Activated naive CD8-positive, alpha-beta T cell (primary cell): ENCODE data around the gene CD244.

ENCODE experiments used
- H3K27ac Mint-ChIP-seq: one replicate; pipeline ENCODE4 v1.8.0; 2021; ENCODE audit warnings: mixed read lengths
- H3K27me3 Mint-ChIP-seq: one replicate; pipeline ENCODE4 v1.8.0; 2021; ENCODE audit warnings: mixed read lengths
- H3K36me3 Mint-ChIP-seq: one replicate; pipeline ENCODE4 v1.8.0; 2021; ENCODE audit warnings: mixed read lengths
- H3K4me1 Mint-ChIP-seq: one replicate; pipeline ENCODE4 v1.8.0; 2021; ENCODE audit warnings: low read depth, mixed read lengths
- H3K4me3 Mint-ChIP-seq: one replicate; pipeline ENCODE4 v1.8.0; 2021; ENCODE audit warnings: mild to moderate bottlenecking, mixed read lengths
- H3K9me3 Mint-ChIP-seq: one replicate; pipeline ENCODE4 v1.8.0; 2021; ENCODE audit warnings: low read depth, mixed read lengths

CD244 gene

GRCh38 chr1:160818207-160818937, 44.3 kb downstream of the CD244 start:
- Mint-ChIP-seq H3K9me3 (no peaks in the 10 kb centered on the region), H3K36me3 (peaks cover 2% of the 10 kb centered on the region), H3K4me3 (no peak overlapping the region), H3K27me3 (no peaks in the 10 kb centered on the region), H3K27ac (peak overlapping the region; percentile 70), H3K4me1 (peaks cover 13% of the 10 kb centered on the region)

GRCh38 chr1:160814856-160815255, 47.8 kb downstream of the CD244 start:
- H3K27ac Mint-ChIP-seq = peak overlapping the region; percentile 72
- H3K36me3 Mint-ChIP-seq = peaks cover 5% of the 10 kb centered on the region
- H3K9me3 Mint-ChIP-seq = no peaks in the 10 kb centered on the region
- H3K27me3 Mint-ChIP-seq = no peaks in the 10 kb centered on the region
- no peak overlapping the region for H3K4me3 Mint-ChIP-seq
- H3K4me1 Mint-ChIP-seq = peaks cover 46% of the 10 kb centered on the region

- Mint-ChIP-seq H3K27ac (peak overlapping the region; percentile 72), H3K27me3 (no peaks in the 10 kb centered on the region), H3K4me3 (no peak overlapping the region), H3K4me1 (peaks cover 50% of the 10 kb centered on the region), H3K36me3 (peaks cover 5% of the 10 kb centered on the region), H3K9me3 (no peaks in the 10 kb centered on the region)
Measured at GRCh38 chr1:160814316-160814715, 48.4 kb downstream of the CD244 start.

- H3K4me3 Mint-ChIP-seq = no peak overlapping the region
- H3K4me1 Mint-ChIP-seq = peaks cover 55% of the 10 kb centered on the region
- peak overlapping the region; percentile 72 for H3K27ac Mint-ChIP-seq
- H3K9me3 Mint-ChIP-seq = no peaks in the 10 kb centered on the region
- H3K36me3 Mint-ChIP-seq = peaks cover 9% of the 10 kb centered on the region
- H3K27me3 Mint-ChIP-seq = no peaks in the 10 kb centered on the region
Measured at GRCh38 chr1:160813215-160813614, 49.5 kb downstream of the CD244 start.

- Mint-ChIP-seq H3K9me3 (no peaks in the 10 kb centered on the region), H3K36me3 (peaks cover 21% of the 10 kb centered on the region), H3K27ac (peak overlapping the region; percentile 35), H3K4me1 (peaks cover 72% of the 10 kb centered on the region), H3K4me3 (peak overlapping the region; percentile 30), H3K27me3 (no peaks in the 10 kb centered on the region)
Measured at GRCh38 chr1:160811147-160811546, 51.5 kb downstream of the CD244 start.

GRCh38 chr1:160810486-160810885, 52.2 kb downstream of the CD244 start:
- H3K27me3 Mint-ChIP-seq = no peaks in the 10 kb centered on the region
- no peaks in the 10 kb centered on the region for H3K9me3 Mint-ChIP-seq
- no peak overlapping the region for H3K4me3 Mint-ChIP-seq
- peak overlapping the region; percentile 35 for H3K27ac Mint-ChIP-seq
- H3K36me3 Mint-ChIP-seq = peaks cover 26% of the 10 kb centered on the region
- H3K4me1 Mint-ChIP-seq = peaks cover 78% of the 10 kb centered on the region

- Mint-ChIP-seq H3K27me3 (no peaks in the 10 kb centered on the region), H3K4me1 (peaks cover 89% of the 10 kb centered on the region), H3K36me3 (peaks cover 32% of the 10 kb centered on the region), H3K9me3 (no peaks in the 10 kb centered on the region), H3K4me3 (no peak overlapping the region), H3K27ac (peak overlapping the region; percentile 5)
Measured at GRCh38 chr1:160808289-160808688, 54.4 kb downstream of the CD244 start.

GRCh38 chr1:160807738-160808137, 54.9 kb downstream of the CD244 start:
- no peaks in the 10 kb centered on the region for H3K9me3 Mint-ChIP-seq
- H3K27ac Mint-ChIP-seq = no peak overlapping the region
- H3K4me1 Mint-ChIP-seq = peaks cover 88% of the 10 kb centered on the region
- peaks cover 35% of the 10 kb centered on the region for H3K36me3 Mint-ChIP-seq
- H3K4me3 Mint-ChIP-seq = no peak overlapping the region
- H3K27me3 Mint-ChIP-seq = no peaks in the 10 kb centered on the region

GRCh38 chr1:160807247-160807646, 55.4 kb downstream of the CD244 start:
- Mint-ChIP-seq H3K36me3 (peaks cover 37% of the 10 kb centered on the region), H3K9me3 (no peaks in the 10 kb centered on the region), H3K4me1 (peaks cover 87% of the 10 kb centered on the region), H3K4me3 (peak overlapping the region; percentile 53), H3K27me3 (no peaks in the 10 kb centered on the region), H3K27ac (peak overlapping the region; percentile 89)

- Mint-ChIP-seq H3K27me3 (no peaks in the 10 kb centered on the region), H3K36me3 (peaks cover 37% of the 10 kb centered on the region), H3K4me1 (peaks cover 83% of the 10 kb centered on the region), H3K27ac (peak overlapping the region; percentile 89), H3K9me3 (no peaks in the 10 kb centered on the region), H3K4me3 (peak overlapping the region; percentile 62)
Measured at GRCh38 chr1:160806784-160807183, 55.9 kb downstream of the CD244 start.

- Mint-ChIP-seq H3K36me3 (peaks cover 36% of the 10 kb centered on the region), H3K4me1 (peaks cover 82% of the 10 kb centered on the region), H3K27ac (peak overlapping the region; percentile 89), H3K9me3 (no peaks in the 10 kb centered on the region), H3K27me3 (no peaks in the 10 kb centered on the region), H3K4me3 (peak overlapping the region; percentile 62)
Measured at GRCh38 chr1:160806109-160806665, 56.5 kb downstream of the CD244 start.

GRCh38 chr1:160801836-160802580, 60.7 kb downstream of the CD244 start:
- H3K4me3 Mint-ChIP-seq = peak overlapping the region; percentile 93
- peaks cover 33% of the 10 kb centered on the region for H3K36me3 Mint-ChIP-seq
- H3K27me3 Mint-ChIP-seq = no peaks in the 10 kb centered on the region
- H3K4me1 Mint-ChIP-seq = peaks cover 87% of the 10 kb centered on the region
- H3K27ac Mint-ChIP-seq = peak overlapping the region; percentile 97
- no peaks in the 10 kb centered on the region for H3K9me3 Mint-ChIP-seq

- Mint-ChIP-seq H3K27me3 (no peaks in the 10 kb centered on the region), H3K9me3 (no peaks in the 10 kb centered on the region), H3K27ac (peak overlapping the region; percentile 97), H3K4me1 (peaks cover 85% of the 10 kb centered on the region), H3K36me3 (peaks cover 23% of the 10 kb centered on the region), H3K4me3 (peak overlapping the region; percentile 93)
Measured at GRCh38 chr1:160800645-160801408, 61.9 kb downstream of the CD244 start.

GRCh38 chr1:160800142-160800541, 62.5 kb downstream of the CD244 start:
- Mint-ChIP-seq H3K27ac (peak overlapping the region; percentile 97), H3K4me3 (peak overlapping the region; percentile 93), H3K4me1 (peaks cover 85% of the 10 kb centered on the region), H3K9me3 (no peaks in the 10 kb centered on the region), H3K27me3 (no peaks in the 10 kb centered on the region), H3K36me3 (peaks cover 21% of the 10 kb centered on the region)
